HG02938 (cell line): ENCODE data around the gene RBM33.

ENCODE experiments used
- ATAC-seq: cut with Tn5 transposase; IDR thresholded peaks from one replicate; pipeline ENCODE4 v1.9.1; 2021; ENCODE audit warnings: mild to moderate bottlenecking, moderate library complexity; ENCODE audit not compliant: unreplicated experiment

Gene RBM33

DNA sequence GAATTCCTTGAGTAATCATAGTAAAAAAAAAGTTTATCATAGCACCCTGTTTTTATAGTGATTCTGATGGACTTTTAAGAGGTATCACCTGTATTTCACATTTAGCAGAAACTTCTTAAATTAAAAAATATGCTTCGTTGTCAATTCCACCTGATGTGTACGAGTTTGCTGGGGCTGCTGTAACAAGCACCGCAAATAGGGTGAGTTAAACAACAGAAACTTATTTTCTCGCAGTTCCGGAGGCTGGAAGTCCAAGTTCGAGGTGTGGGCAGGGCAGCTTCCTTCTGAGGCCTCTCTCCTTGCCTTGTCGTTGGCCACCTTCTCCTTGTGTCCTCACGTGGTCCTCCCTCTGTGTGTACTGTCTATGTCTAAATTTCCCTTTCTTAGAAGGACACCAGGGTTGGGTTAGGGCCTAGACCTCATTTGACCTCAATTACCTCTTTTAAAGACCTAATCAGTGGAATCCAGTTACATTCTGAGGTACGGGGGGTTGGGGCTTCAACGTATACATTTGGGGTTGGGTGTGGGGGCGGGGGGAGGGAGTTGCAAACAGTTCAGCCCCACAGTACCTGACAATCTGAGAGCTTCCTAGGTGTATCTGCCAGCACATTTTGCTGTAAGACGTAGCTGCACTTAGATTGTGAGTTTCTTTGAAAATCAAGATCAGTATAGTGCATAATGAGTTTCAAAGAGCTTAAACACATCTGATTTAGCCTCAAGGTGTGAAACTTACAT lies 72.7 kb downstream of the RBM33 start:
- ATAC-seq = no peak

DNA sequence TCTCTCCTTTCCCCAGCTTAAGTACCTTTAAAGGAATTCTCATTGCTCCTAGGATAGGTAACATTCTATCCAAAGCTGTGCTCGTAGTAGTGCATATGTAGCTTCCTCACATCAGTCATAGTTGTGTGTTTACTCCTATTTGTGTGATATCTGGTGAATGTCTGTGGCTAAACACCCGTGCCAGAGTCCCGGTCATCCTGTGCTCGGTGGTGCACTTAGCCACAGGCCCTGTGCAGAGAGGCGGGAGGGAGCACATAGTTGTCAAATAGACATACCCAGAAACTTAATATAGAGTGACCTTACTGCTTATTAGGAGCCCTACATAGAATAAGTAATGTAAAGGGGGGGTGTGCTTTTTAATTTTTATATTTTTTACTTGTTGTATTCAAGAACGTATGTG lies 76.6 kb downstream of the RBM33 start:
- no peak for ATAC-seq

DNA sequence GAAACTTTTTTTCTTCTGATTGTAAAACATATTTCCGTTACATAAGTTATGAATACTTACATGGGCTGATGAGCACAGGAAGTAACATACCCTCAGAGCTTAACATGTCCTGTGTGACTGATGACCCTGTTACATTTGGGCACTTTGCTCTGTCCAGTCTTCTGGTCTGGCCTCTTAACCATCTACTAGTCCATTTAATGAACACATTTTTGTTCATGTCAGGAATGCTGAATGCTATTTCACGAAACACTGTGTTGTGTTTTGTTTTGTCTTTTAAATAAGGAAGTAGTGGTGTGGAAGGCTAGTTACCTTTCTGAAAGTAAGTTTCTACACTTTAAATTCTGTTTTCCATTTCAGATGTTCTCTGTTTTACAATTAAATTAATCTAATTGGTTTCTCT lies 77.7 kb downstream of the RBM33 start:
- ATAC-seq = peak; percentile 65

DNA sequence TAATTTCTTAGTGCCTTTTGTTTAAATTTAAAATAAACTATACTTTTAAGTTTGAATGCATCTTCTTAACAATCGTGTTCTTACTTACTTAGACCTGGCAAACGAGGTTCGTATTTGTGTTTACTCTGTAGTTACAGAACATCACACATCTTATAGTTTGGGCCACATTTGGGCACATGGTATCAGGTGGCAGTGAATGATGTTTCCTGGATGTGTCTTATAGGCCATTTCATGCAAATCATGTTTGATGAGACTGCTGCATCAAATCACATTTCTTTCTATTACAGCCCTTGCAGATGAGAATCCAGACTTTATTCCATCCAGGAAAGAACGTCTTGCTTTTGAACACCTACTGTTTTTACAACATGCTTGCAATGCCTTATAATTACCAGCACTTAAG lies 78.5 kb downstream of the RBM33 start:
- no peak for ATAC-seq

DNA sequence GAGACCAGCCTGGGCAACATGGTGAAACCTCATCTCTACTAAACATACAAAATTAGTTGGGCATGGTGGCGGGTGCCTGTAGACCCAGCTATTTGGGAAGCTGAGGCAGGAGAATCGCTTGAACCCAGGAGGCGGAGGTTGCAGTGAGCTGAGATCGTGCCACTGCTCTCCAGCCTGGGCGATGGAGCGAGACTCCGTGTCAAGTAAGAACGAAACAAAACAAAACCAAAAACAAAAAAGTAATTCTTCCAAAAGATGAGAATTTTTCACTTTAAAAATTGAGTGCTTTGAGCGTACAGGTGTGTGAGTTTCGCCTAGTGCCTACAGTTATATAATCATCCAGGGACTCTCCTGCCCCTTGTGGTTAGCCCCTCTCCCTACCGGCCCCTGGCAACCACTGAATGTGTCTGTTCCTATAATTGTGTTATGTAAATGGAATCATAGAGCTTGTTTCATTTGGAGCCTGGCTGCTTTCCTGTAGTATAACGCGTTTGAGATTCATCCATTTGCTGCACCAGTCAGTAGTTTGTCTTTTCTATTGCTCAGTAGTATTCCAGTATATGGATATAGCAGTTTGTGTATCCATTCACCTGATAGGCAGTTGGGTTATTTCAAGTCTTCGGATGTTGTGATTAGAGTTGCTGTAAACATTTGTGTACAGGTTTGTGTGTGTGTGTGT lies 80.0 kb downstream of the RBM33 start:
- ATAC-seq = peak; percentile 52

DNA sequence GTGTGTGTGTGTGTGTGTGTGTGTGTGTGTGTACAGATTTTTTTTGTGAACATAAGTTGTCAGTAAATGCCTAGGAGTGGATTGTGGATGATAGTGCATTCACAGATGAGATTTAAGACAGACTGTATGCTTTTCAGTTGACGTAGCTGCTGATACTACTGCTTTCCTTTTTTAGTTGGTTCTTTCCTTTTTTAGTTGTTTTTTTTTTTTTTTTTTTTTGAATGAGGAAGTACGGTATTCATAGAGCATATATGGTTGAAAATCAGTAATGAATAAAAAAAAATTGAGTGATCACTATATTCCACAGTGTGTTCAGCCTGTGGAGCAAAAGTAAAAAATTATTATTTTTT lies 80.5 kb downstream of the RBM33 start:
- ATAC-seq = no peak

DNA sequence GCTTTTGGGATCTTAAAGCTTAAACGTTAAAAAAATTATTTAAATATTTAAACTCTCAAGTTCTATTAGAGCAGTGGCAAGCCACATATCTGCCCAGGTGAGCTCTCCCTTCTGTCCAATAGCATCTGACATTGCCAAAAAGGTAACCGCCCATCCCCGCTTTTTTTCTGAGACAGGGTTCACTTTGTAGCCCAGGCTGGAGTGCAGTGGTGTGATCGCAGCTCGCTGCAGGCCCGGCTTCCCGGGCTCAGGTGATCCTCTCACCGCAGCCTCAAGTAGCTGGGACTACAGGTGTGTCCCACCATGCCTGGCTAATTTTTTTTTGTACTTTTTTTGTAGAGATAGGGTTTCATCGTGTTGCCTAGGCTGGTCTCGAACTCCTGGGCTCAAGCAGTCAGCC lies 83.2 kb downstream of the RBM33 start:
- ATAC-seq = no peak

DNA sequence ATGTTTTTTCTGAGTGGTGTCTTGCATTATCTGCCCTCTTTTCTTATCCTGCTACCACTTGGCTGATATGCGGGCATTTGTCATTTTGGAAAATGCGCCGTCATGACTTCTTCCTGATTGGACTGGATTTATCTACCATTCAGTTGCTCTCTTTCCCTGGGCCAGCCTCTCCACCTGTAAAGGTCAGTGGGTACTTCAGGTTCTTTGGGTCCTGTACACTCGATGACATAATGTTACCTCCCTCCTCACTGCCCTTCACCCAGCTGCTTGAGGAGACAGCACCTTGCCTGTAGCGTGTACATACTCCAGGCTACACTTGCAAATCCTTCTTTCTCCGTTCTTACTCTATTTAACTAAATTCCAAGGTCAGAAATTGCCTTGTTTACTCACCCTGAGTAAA lies 83.7 kb downstream of the RBM33 start:
- ATAC-seq = no peak

DNA sequence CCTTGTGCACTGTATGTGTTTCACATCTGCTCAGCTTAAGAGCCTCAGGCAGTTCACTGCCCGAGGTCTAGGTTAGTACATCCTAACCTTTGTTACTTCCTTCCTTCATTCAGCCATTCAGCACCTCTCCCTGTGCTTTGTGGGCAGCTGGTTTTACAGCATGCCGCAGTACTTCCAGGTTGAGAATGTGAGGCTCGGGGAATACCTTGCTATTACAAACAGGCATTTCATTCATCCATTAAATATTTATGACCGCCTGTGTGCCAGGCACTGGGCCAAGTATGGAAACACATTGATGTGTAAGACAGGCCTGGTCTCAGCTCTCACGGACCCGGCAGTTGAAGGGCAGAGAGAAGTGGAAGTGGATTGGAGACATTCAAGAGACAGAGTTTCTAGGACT lies 85.4 kb downstream of the RBM33 start:
- no peak for ATAC-seq

DNA sequence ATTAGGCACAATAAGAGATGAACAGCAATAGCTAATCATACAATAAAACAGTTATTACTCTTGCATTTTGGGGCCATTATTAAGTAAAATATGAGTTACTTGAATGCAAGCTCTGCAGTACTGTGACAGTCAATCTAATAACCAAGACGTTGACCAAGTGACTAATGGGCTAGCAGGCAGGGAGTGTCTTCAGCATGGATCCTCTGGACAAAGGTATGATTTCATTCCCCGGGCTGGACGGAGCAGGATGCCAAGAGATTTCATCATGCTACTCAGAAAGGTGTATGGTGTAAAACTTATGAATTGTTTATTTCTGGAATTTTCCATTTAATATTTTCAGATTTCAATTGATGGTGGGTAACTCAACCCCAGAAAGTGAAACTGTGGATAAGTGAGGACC lies 86.9 kb downstream of the RBM33 start:
- no peak for ATAC-seq

DNA sequence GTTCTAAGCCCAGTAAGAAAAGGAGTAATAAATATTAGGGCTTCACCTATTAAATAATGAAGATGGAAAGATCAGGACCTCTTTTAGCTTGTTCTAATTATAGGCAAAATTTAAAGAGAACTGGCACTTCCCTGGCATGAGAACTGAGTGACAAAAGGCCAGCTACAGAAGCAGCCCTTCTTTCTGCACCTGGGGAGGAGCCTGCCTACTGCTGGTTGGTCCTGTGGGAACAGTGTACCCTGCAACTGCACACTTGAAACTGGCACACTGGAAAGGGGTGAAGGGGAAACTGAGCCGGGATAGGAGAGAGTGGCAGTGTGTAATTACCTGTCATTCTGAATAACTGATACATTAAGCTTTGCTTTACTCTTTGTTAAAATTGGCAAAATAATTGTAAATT lies 87.4 kb downstream of the RBM33 start:
- ATAC-seq = no peak

DNA sequence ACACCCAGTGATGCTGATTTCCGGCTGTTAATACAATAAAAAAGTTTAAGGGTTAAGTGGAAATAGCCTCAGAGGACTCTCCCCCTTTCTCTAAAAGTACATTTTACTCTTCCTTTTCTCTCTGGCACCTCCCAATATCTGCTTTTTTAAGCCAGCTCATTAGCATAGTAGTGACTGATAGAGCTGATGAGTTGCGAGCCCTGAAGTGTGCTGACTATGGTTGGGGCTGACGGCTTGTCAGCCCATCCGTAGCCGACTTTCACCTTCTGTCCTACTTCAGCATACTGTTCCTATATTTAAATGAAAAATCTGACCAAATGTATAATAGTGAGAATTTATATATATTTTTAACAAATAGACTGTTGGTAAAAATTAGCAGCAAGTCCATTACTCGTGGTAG lies 87.8 kb downstream of the RBM33 start:
- no peak for ATAC-seq

DNA sequence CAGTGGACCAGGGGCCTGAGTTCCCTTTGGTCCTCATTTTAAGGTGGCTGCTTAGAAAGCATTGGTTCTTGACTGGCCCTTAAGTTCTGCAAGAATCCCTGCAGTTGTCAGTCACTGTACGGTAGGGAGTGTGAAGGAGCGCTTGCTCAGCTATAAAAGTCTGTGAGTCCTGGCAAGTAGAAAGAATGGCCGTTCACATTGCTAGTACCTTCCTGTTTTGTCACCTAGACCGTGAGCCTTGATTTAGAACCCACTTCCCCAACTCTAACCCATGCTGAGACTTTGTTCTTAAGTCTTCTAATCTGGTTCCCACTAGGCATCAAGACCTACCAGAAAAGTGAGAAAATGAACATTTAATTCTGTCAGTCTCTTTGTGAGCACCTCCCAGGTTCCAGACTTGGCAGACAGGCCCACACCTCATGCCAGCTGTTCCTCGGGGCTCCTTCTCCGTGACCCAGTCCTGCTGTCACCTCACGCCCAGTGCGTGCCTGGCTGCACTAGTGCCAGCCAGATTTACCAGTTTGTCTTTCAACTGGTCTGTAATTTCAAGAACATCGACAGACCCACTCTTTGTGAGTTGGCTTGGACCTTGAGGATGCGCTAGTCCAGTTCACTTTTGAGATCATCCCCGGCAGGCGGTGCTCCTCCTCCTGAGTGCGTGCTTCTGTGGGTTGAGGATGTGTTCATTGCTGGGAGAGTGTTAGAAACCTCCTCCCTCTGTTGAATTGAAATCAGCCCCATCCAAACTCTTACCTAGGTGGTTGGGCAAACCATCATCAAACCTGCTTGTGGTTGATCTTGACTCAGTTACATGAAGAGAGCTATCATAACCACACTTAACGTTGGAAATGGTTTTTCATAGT lies 89.4 kb downstream of the RBM33 start:
- ATAC-seq = no peak

DNA sequence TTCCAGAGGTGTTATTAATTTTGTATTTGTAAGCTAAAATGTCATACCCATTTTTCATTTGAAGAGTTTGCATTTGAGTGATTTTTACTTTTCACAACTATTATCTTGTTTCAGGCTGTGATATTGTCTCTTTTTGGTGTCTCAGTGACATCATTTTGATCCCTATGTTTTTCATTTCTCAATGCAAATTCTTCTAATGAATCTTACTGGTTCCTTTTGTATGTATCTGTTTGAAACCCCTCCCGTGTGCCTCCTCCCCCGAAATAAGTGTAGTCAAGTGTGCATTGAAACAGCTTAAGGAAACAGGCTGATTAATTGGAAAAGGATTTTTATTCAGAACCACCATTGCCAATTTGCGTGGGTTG lies 90.0 kb downstream of the RBM33 start:
- ATAC-seq = no peak

DNA sequence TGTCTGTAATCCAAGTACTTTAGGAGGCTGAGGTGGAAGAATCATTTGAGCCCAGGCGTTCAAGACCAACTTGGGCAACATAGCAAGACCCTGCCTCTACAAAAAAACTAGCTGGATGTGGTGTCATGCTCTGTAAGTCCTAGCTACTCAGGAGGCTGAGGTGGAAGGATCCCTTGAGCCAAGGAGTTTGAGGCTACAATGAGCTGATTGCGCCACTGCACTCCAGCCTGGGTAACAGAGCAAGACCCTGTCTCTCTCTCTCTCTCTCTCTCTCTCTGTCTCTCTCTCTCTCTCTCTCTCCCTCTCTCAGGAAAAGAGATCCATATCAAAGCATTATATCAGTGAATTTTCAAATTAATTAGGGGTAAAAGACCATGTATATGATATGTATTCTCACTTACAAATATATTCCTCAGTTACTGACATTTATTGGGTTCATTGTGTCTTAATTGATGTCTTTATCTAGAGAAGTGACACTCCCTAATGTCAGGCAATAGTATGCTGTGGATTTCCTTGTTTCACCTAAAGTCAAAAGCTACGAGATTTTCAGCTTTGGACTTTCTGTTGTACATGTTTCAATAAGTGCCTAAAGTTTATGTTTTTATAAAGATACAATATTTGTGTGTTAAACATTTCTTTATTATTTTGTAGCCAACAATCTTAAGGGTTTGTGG lies 91.1 kb downstream of the RBM33 start:
- no peak for ATAC-seq

DNA sequence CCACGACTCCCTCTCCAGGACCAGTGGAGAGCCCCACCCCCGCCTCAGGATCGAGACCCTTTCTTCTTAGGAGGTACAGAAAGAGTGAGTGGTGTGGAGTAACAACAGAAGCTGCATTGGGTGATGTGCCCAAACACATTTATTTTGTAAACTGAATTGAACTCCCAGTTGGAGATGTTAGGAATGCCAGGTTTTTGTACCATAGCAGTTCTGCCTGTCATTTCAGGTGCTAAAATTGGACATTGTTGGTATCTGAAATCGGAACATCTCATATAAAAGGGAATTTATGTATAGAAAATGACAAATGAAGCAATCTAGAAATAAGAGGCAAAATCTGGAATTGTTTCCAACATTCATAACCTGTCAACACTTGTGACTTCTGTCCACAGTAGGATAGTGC lies 93.1 kb downstream of the RBM33 start:
- ATAC-seq = no peak

DNA sequence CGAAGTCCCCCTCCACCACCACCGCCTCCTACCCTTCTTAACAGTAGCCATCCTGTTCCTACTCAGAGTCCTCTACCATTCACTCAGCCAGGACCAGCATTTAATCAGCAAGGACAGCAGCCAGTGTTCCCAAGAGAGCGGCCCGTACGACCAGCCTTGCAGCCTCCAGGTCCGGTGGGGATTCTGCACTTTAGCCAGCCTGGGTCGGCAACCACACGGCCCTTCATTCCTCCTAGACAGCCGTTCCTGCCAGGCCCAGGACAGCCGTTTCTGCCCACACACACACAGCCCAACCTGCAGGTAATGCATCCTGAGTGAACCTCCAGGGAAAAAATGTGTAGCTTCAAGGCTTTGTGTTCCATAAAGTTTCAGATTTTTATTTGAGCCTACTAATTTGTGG lies 93.6 kb downstream of the RBM33 start:
- no peak for ATAC-seq

DNA sequence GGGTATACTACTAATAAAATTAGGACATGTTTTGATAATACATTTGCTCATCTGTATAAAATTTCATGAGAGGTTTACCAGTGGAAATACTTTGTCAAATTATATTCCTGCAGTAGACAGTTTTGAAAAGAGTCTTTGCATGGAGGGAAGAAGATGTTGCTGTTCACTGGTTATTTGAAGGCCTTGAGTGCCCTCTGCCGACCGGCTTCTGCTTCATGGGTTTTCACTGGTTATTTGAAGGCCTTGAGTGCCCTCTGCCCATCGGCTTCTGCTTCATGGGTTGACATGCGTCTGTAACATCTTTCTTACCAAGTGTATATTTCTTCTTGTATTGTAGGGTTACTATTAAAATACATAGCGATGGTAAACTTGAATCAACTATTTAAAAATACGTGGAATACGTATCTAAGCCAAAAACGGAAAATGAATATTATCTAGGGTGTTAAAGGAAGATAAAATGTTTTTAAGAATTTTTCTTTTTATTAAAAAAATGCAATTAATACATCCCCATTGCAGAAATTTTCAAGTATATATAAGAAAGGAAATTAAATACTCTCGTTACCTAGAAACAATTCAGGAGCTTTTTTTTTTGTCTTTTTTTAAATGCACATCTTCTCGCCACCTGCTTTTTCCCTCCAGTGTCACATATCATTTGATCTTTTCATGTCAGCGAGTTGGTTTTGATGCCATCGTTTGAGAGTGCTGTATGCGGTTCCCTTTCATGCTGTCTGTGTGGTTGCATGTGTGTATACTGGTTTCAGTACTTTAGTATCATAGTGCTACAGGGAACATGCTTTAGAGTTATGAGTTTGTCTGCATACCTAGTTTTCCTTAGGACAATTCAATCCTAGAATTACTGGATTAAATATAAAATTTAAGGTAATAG lies 94.4 kb downstream of the RBM33 start:
- ATAC-seq = peak; percentile 71

DNA sequence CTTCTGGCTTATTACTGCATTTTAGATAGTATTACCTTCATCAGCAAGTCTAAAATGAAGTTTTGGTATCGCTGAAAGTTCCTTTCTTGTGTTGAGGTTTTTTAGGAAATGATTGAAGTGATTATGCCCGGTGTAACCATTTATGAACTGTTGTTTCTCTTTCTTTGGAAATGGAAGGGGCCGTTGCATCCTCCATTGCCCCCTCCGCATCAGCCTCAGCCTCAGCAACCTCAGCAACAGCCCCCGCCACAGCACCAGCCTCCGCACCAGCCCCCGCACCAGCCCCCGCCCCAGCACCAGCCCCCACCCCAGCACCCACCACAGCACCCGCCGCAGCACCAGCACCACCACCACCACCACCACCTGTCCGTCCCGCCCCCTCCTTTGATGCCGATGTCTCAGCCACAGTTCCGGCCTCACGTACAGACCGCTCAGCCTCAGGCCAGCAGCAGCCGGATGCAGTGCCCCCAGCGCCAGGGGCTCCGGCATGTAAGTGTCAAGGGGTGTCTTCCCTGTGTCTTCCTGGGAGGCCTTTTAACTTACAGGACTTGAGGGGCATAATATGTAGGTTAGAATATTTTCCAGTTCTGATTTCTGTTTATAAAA lies 95.2 kb downstream of the RBM33 start:
- no peak for ATAC-seq

DNA sequence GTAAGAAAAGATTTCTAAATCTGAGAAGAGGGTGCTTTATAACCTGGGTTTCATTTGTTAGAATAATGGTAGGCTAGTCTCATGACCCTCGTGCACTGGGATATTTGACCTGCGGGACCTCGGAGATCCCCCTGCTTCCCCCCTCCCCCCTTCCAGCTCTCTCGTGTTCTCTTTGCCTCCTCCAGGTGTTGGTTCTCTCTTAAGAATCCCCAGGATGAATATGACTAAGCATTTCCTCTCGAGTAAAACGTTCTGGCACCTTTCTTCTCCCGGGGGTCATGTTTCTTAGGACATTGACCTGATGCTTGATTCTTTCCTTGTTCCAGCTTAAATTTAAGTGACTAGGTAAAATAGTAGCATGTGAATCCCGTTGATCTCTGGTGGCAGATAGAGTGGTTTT lies 96.6 kb downstream of the RBM33 start:
- no peak for ATAC-seq
